ENCODE measurements around the gene INTS1. TPM values are rescaled to one million over a fixed set of nuclear protein-coding genes. Genes with fewer than 3 reads are reported as not detected.

INTS1 gene
- total RNA-seq, 1 donor: 26.0 TPM

DNA sequence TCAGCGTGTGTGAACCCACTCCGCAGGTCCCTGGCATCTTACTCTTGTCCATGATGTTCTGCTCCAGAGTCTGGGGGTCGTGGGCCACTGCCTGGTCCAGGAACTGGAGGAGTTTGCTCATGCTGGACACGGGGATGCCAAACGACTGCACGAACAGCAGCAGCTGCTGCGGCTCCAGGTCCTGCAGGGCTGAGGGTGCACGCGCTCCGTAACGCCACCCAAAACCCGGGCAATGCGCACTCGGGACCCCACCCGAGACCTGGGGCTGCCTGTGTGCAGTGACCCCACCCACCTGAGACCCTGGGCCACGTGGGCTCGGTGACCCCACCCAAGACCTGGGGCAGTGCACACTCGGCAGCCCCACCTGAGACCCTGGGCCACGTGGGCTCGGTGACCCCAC, 22.9 kb downstream of the INTS1 start:
- Histone ChIP-seq H3K27me3 (ENCODE audit: insufficient read depth, low read length) (no peaks in the 10 kb centered on the region), H3K4me1 (ENCODE audit: insufficient read depth, low read length) (no peaks in the 10 kb centered on the region), H3K4me3 (ENCODE audit: low read length) (no peak overlapping the region), H3K9me3 (ENCODE audit: low read depth, low read length) (no peaks in the 10 kb centered on the region)

GRCh38 chr7:1480670-1481069, 23.5 kb downstream of the INTS1 start:
- Histone ChIP-seq H3K9me3 (ENCODE audit: low read depth, low read length) (no peaks in the 10 kb centered on the region), H3K4me3 (ENCODE audit: low read length) (no peak overlapping the region), H3K4me1 (ENCODE audit: insufficient read depth, low read length) (no peaks in the 10 kb centered on the region), H3K27me3 (ENCODE audit: insufficient read depth, low read length) (no peaks in the 10 kb centered on the region)

- Histone ChIP-seq H3K4me1 (ENCODE audit: insufficient read depth, low read length) (peaks cover 3% of the 10 kb centered on the region), H3K9me3 (ENCODE audit: low read depth, low read length) (no peaks in the 10 kb centered on the region), H3K4me3 (ENCODE audit: low read length) (no peak overlapping the region), H3K27me3 (ENCODE audit: insufficient read depth, low read length) (no peaks in the 10 kb centered on the region)
Observed at GRCh38 chr7:1479287-1479686, 24.9 kb downstream of the INTS1 start.

GRCh38 chr7:1478480-1478879, 25.7 kb downstream of the INTS1 start:
- Histone ChIP-seq H3K9me3 (ENCODE audit: low read depth, low read length) (no peaks in the 10 kb centered on the region), H3K27me3 (ENCODE audit: insufficient read depth, low read length) (no peaks in the 10 kb centered on the region), H3K4me1 (ENCODE audit: insufficient read depth, low read length) (peaks cover 4% of the 10 kb centered on the region), H3K4me3 (ENCODE audit: low read length) (no peak overlapping the region)

DNA sequence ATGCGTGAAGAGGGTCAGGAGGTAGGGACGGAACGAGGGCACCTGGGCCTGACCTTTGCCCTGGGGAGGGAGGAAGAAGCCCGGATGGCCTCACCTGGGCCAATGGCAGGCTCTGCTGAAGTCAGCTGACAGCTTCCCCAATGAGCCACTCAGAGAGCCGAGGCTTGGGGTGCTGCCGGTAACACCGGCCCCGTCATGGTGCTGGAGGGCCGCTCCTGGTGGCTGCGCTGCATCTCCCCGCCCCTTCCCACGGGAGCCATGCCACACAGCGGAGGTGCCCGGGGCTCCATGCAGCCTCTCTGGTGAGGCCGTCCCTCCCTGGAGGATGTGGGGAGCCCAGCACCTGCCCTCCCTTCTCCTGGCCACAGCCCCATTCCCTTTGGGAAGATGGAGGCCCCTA, 27.3 kb downstream of the INTS1 start:
- H3K9me3 ChIP-seq (ENCODE audit: low read depth, low read length): no peaks in the 10 kb centered on the region
- H3K4me3 ChIP-seq (ENCODE audit: low read length): no peak overlapping the region
- H3K4me1 ChIP-seq (ENCODE audit: insufficient read depth, low read length): peaks cover 4% of the 10 kb centered on the region
- no peaks in the 10 kb centered on the region for H3K27me3 ChIP-seq (ENCODE audit: insufficient read depth, low read length)

- Histone ChIP-seq H3K9me3 (ENCODE audit: low read depth, low read length) (no peaks in the 10 kb centered on the region), H3K4me1 (ENCODE audit: insufficient read depth, low read length) (peaks cover 4% of the 10 kb centered on the region), H3K27me3 (ENCODE audit: insufficient read depth, low read length) (no peaks in the 10 kb centered on the region), H3K4me3 (ENCODE audit: low read length) (no peak overlapping the region)
Observed at GRCh38 chr7:1475991-1476390, 28.2 kb downstream of the INTS1 start.

- Histone ChIP-seq H3K4me1 (ENCODE audit: insufficient read depth, low read length) (peaks cover 4% of the 10 kb centered on the region), H3K4me3 (ENCODE audit: low read length) (no peak overlapping the region), H3K27me3 (ENCODE audit: insufficient read depth, low read length) (no peaks in the 10 kb centered on the region), H3K9me3 (ENCODE audit: low read depth, low read length) (no peaks in the 10 kb centered on the region)
Observed at GRCh38 chr7:1475393-1475792, 28.8 kb downstream of the INTS1 start.

- Histone ChIP-seq H3K9me3 (ENCODE audit: low read depth, low read length) (no peaks in the 10 kb centered on the region), H3K4me3 (ENCODE audit: low read length) (no peak overlapping the region), H3K4me1 (ENCODE audit: insufficient read depth, low read length) (peaks cover 4% of the 10 kb centered on the region), H3K27me3 (ENCODE audit: insufficient read depth, low read length) (no peaks in the 10 kb centered on the region)
Observed at GRCh38 chr7:1474736-1475135, 29.5 kb downstream of the INTS1 start.

DNA sequence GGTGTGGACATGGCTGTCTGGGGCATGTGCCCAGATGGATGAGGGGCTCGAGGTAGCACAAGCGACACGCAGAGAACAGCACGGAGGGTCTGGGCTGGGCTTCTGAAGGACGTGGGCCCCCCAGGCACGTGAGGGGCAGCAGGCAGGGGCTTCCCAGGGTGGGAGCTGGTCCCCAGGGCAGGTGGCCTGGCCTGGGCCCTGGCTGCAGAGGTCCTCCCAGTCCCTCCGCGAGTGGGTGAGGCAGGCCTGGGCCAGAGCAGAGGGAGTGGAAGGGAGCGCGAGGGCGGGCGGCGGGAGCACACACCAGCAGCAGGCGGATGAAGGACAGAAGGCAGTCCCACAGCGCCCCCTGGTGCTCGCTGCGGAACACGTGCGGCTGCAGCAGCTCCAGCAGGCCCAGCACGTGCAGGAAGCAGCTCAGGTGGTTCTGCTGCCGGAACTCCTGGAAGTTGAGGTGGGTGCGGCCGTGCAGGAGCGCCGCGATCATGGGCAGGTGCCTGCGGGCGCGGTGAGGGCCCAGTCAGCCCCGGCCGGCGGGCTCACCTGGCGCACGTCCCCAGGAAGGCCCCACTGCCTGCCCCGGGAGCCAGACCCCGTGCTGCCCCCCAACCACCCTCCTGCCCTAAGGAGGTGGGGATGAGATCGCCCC, 30.2 kb downstream of the INTS1 start:
- Histone ChIP-seq H3K4me3 (ENCODE audit: low read length) (no peak overlapping the region), H3K9me3 (ENCODE audit: low read depth, low read length) (no peaks in the 10 kb centered on the region), H3K4me1 (ENCODE audit: insufficient read depth, low read length) (peaks cover 4% of the 10 kb centered on the region), H3K27me3 (ENCODE audit: insufficient read depth, low read length) (no peaks in the 10 kb centered on the region)

DNA sequence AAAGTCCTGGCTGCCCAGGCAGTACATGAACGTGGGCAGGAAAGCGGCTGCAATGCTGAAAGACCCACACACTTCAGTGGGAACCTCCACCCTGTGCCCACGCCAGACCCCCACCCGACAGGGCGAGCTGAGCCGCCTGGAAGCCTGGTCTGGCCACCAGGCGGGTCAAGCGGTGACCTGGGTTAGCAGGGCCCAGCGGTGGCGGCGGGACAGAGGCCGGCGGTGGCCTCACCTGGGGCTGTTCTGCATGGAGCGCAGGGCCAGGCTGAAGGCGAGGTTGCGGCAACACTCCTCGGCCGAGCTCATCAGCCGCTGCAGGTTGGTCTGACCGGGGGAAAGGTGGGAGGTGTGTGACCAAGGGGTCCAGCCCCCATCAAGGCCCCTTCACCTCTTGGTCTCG, 33.3 kb downstream of the INTS1 start:
- peaks cover 4% of the 10 kb centered on the region for H3K4me1 ChIP-seq (ENCODE audit: insufficient read depth, low read length)
- no peaks in the 10 kb centered on the region for H3K27me3 ChIP-seq (ENCODE audit: insufficient read depth, low read length)
- H3K4me3 ChIP-seq (ENCODE audit: low read length): no peak overlapping the region
- H3K9me3 ChIP-seq (ENCODE audit: low read depth, low read length): no peaks in the 10 kb centered on the region

GRCh38 chr7:1468643-1469298, 35.4 kb downstream of the INTS1 start:
- H3K9me3 ChIP-seq (ENCODE audit: low read depth, low read length): no peaks in the 10 kb centered on the region
- no peak overlapping the region for H3K4me3 ChIP-seq (ENCODE audit: low read length)
- no peaks in the 10 kb centered on the region for H3K27me3 ChIP-seq (ENCODE audit: insufficient read depth, low read length)
- H3K4me1 ChIP-seq (ENCODE audit: insufficient read depth, low read length): no peaks in the 10 kb centered on the region

DNA sequence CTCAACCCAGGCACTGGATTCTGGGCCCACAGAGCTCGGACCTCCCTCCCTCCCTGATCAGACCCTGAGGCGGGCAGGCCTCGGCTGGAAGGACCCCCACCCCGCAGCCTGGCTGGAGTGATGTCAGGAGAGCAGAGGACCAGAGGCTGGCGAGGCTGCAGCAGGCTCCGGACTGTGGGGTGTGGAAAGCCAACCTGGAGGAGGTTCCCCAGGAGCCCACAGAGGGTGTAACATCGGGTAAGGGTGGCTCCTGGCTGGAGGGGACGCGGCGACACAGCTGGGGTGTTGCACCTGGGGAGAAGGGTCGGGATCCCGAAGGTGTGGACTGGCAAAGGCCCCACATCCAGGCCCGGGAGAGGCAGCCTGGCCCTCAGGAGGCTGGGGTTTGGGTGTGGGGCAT, 36.0 kb downstream of the INTS1 start:
- no peaks in the 10 kb centered on the region for H3K9me3 ChIP-seq (ENCODE audit: low read depth, low read length)
- H3K27me3 ChIP-seq (ENCODE audit: insufficient read depth, low read length): no peaks in the 10 kb centered on the region

GRCh38 chr7:1466524-1467271, 37.5 kb downstream of the INTS1 start:
- Histone ChIP-seq H3K4me1 (ENCODE audit: insufficient read depth, low read length) (peaks cover 7% of the 10 kb centered on the region), H3K9me3 (ENCODE audit: low read depth, low read length) (no peaks in the 10 kb centered on the region), H3K4me3 (ENCODE audit: low read length) (no peak overlapping the region), H3K27me3 (ENCODE audit: insufficient read depth, low read length) (no peaks in the 10 kb centered on the region)

More for the DNA sequence above, 36.0 kb downstream of the INTS1 start:
- Histone ChIP-seq H3K4me1 (ENCODE audit: insufficient read depth, low read length) (no peaks in the 10 kb centered on the region), H3K4me3 (ENCODE audit: low read length) (no peak overlapping the region)

DNA sequence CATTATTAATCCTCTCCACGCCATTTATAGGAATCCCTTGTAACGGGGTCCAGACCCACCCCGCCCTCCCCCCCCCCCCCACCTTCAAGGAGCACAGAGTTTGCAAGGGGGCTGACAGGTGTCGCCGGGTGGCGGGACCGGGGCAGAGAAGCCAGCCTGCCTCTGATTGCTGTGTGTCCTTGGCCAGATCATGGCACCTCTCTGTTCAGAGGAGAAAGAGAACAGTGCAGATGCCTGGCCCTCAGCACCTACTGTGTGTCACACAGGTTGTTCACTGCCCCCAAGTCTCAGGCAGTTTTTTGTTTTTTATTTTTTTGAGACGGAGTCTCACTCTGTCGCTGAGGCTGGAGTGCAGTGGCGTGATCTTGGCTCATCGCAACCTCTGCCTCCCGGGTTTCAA, 39.5 kb downstream of the INTS1 start:
- no peak overlapping the region for H3K4me3 ChIP-seq (ENCODE audit: low read length)

DNA sequence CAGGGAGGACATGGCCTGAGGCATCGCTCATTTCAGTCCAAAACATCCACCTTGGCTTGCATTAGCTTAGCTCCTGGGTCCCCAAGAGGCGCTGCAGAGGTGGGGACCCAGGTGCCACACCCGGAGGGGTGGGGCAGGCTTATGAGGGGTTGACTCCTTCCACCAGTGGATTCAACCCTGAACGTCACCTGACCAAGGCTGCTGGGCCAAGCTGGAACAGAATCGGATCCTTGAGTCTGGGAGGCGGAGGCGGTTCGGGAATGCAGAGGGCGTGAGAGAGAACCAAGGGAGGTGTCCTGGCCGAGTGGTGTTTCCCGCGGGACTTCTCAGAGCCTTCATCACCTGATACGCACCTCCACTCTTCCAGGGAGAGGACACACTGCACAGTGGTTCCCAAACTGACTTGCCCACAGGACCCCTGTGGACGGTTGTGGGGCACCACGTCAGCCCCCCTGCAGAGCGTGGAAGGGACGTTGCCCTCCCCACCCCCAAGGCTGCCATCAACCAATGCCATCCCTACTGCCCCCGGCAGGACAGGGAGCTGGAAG, 40.4 kb downstream of the INTS1 start:
- Histone ChIP-seq H3K9me3 (ENCODE audit: low read depth, low read length) (no peaks in the 10 kb centered on the region), H3K27me3 (ENCODE audit: insufficient read depth, low read length) (no peaks in the 10 kb centered on the region), H3K4me3 (ENCODE audit: low read length) (no peak overlapping the region), H3K4me1 (ENCODE audit: insufficient read depth, low read length) (peaks cover 23% of the 10 kb centered on the region)

More for the DNA sequence above, 39.5 kb downstream of the INTS1 start:
- Histone ChIP-seq H3K27me3 (ENCODE audit: insufficient read depth, low read length) (no peaks in the 10 kb centered on the region), H3K9me3 (ENCODE audit: low read depth, low read length) (no peaks in the 10 kb centered on the region), H3K4me1 (ENCODE audit: insufficient read depth, low read length) (peaks cover 19% of the 10 kb centered on the region)
